ENCODE measurements around the gene LRMDA. TPM values are rescaled to one million over a fixed set of nuclear protein-coding genes. Genes with fewer than 3 reads are reported as not detected.

LRMDA gene
- total RNA-seq, 1 donor from 2014 or later, result not detected

GRCh38 chr10:75980419-75981002 lies 549.1 kb downstream of the LRMDA start:
- no peak for TF ChIP-seq CTCF (IDR thresholded peaks at IDR 0.05)
- Mint-ChIP-seq H3K9me3 (no peaks in the 10 kb centered on the region), H3K27ac (no peak overlapping the region), H3K27me3 (no peaks in the 10 kb centered on the region), H3K4me3 (no peak overlapping the region), H3K4me1 (no peaks in the 10 kb centered on the region), H3K36me3 (ENCODE audit: low read depth) (no peaks in the 10 kb centered on the region)
- ChIA-PET POLR2A (no interaction called here), CTCF (no interaction called here)
- ATAC-seq (ENCODE audit: low read depth) (no peak), DNase-seq (no peak)
- intact Hi-C loops (cut with micrococcal nuclease), result no loop called here

GRCh38 chr10:75982611-75983369 lies 551.4 kb downstream of the LRMDA start:
- H3K4me3 Mint-ChIP-seq, result no peak overlapping the region
- no peaks in the 10 kb centered on the region for H3K36me3 Mint-ChIP-seq (ENCODE audit: low read depth)
- no peaks in the 10 kb centered on the region for H3K4me1 Mint-ChIP-seq
- no peaks in the 10 kb centered on the region for H3K9me3 Mint-ChIP-seq
- intact Hi-C loops (cut with micrococcal nuclease), result no loop called here
- H3K27me3 Mint-ChIP-seq, result no peaks in the 10 kb centered on the region
- TF ChIP-seq CTCF (IDR thresholded peaks at IDR 0.05), result no peak
- ChIA-PET POLR2A (no interaction called here), CTCF (no interaction called here)
- DNase-seq, result no peak
- ATAC-seq (ENCODE audit: low read depth), result no peak
- no peak overlapping the region for H3K27ac Mint-ChIP-seq

GRCh38 chr10:75984067-75984466 lies 552.6 kb downstream of the LRMDA start:
- H3K27me3 Mint-ChIP-seq, result no peaks in the 10 kb centered on the region
- intact Hi-C loops (cut with micrococcal nuclease), result no loop called here
- no peak overlapping the region for H3K27ac Mint-ChIP-seq
- DNase-seq (no peak), ATAC-seq (ENCODE audit: low read depth) (no peak)
- H3K4me3 Mint-ChIP-seq, result no peak overlapping the region
- POLR2A ChIA-PET, result no interaction called here
- no peaks in the 10 kb centered on the region for H3K36me3 Mint-ChIP-seq (ENCODE audit: low read depth)
- CTCF ChIA-PET, result no interaction called here
- TF ChIP-seq CTCF (IDR thresholded peaks at IDR 0.05), result no peak
- no peaks in the 10 kb centered on the region for H3K9me3 Mint-ChIP-seq
- H3K4me1 Mint-ChIP-seq, result no peaks in the 10 kb centered on the region

- CTCF ChIA-PET, result no interaction called here
Observed at GRCh38 chr10:75987616-75988015, 556.2 kb downstream of the LRMDA start.

More at GRCh38 chr10:75987616-75988015, 556.2 kb downstream of the LRMDA start:
- Mint-ChIP-seq H3K9me3 (no peaks in the 10 kb centered on the region), H3K4me1 (no peaks in the 10 kb centered on the region), H3K36me3 (ENCODE audit: low read depth) (no peaks in the 10 kb centered on the region), H3K27ac (no peak overlapping the region), H3K4me3 (no peak overlapping the region), H3K27me3 (peaks cover 3% of the 10 kb centered on the region)
- POLR2A ChIA-PET, result no interaction called here
- no peak for DNase-seq
- no peak for TF ChIP-seq CTCF (IDR thresholded peaks at IDR 0.05)
- intact Hi-C loops (cut with micrococcal nuclease), result no loop called here
- ATAC-seq (ENCODE audit: low read depth), result no peak

Measured in activated B cell treated with CpG ODN at 0.5 μM for 24 hours (primary cell).